IMR-90 (cell line): Measurements from ENCODE around the gene SSBP2. TPM values are rescaled to one million over a fixed set of nuclear protein-coding genes. Genes with fewer than 3 reads are reported as not detected.

Experiments used
- ATAC-seq: fragments of 200-7000 bp; cut with Tn5 transposase; 2 replicates; pipeline ENCODE4 v1.9.1; 2020; ENCODE audit warnings: low read depth, mild to moderate bottlenecking, moderate library complexity
- BruUV-seq: library from RNA; stranded (reverse); fragments of 400-500 nt; replicated peaks from 2 replicates; lab custom pipeline; 2021; lab: Mats Ljungman, UMichigan
- CTCF ChIA-PET: fragments of 300-600 bp; formaldehyde crosslinking; extraction: SDS; loops from one replicate; lab custom pipeline; 2021; ENCODE audit warnings: antibody characterized with exemption; lab: Yijun Ruan, JAX
- POLR2A ChIA-PET: fragments of 300-600 bp; sonication (Branson Sonifier 250); formaldehyde crosslinking; loops from one replicate; lab custom pipeline; 2022; ENCODE audit warnings: antibody characterized with exemption; ENCODE audit not compliant: unreplicated experiment; lab: Charles Lee
- DNase-seq: peaks from one replicate; pipeline ENCODE4 v3.0.0; 2013
- H2AFZ ChIP-seq: replicated peaks from 2 replicates; pipeline ENCODE3; 2013; ENCODE audit warnings: low read length, mild to moderate bottlenecking; ENCODE audit not compliant: poor library complexity
- H2AK5ac ChIP-seq: 2 replicates; pipeline ENCODE4 v1.6.1; 2013; ENCODE audit warnings: low read depth, low read length, inconsistent platforms
- H2AK9ac ChIP-seq: replicated peaks from 2 replicates; pipeline ENCODE3; 2013; ENCODE audit warnings: mild to moderate bottlenecking, low read depth, low read length, moderate library complexity; ENCODE audit not compliant: poor library complexity
- H2BK120ac ChIP-seq: 2 replicates; pipeline ENCODE4 v1.6.1; 2013; ENCODE audit warnings: low read depth, low read length, inconsistent platforms
- H2BK15ac ChIP-seq: 3 replicates; pipeline ENCODE4 v1.6.1; 2013; ENCODE audit warnings: low read depth, low read length, inconsistent platforms
- H2BK20ac ChIP-seq: 2 replicates; pipeline ENCODE4 v1.6.1; 2013; ENCODE audit warnings: low read depth, mild to moderate bottlenecking, inconsistent platforms, low read length, moderate library complexity
- H2BK5ac ChIP-seq: 2 replicates; pipeline ENCODE4 v1.6.1; 2013; ENCODE audit warnings: mild to moderate bottlenecking, low read depth, low read length, inconsistent platforms; ENCODE audit not compliant: poor library complexity, severe bottlenecking
- H3K14ac ChIP-seq: replicated peaks from 2 replicates; pipeline ENCODE4 v1.6.1; 2013; ENCODE audit warnings: low read depth, low read length, inconsistent platforms
- H3K18ac ChIP-seq: 2 replicates; pipeline ENCODE4 v1.6.1; 2013; ENCODE audit warnings: low read depth, low read length, control low read depth
- H3K23ac ChIP-seq: 2 replicates; pipeline ENCODE4 v1.6.1; 2013; ENCODE audit warnings: low read depth, low read length, inconsistent platforms
- H3K27ac ChIP-seq: 2 replicates; pipeline ENCODE4 v1.5.1; 2013; ENCODE audit warnings: mild to moderate bottlenecking, control low read depth, low read length; ENCODE audit not compliant: insufficient read depth
- H3K27me3 ChIP-seq: 2 replicates; pipeline ENCODE4 v1.6.1; 2013; ENCODE audit warnings: low read length; ENCODE audit not compliant: control insufficient read depth, insufficient read depth
- H3K36me3 ChIP-seq: 2 replicates; pipeline ENCODE4 v1.6.1; 2013; ENCODE audit warnings: low read length, mixed read lengths; ENCODE audit not compliant: control insufficient read depth, insufficient read depth
- H3K4ac ChIP-seq: 2 replicates; pipeline ENCODE4 v1.6.1; 2013; ENCODE audit warnings: low read depth, low read length, inconsistent platforms
- H3K4me1 ChIP-seq: 2 replicates; pipeline ENCODE4 v1.6.1; 2013; ENCODE audit warnings: low read length, mixed read lengths; ENCODE audit not compliant: control insufficient read depth, insufficient read depth
- H3K4me2 ChIP-seq: 2 replicates; pipeline ENCODE4 v1.6.1; 2013; ENCODE audit warnings: low read depth, mild to moderate bottlenecking, control low read depth, low read length, moderate library complexity
- H3K4me3 ChIP-seq: 2 replicates; pipeline ENCODE4 v1.5.1; 2013; ENCODE audit warnings: low read depth, mild to moderate bottlenecking, control low read depth, low read length, moderate library complexity; ENCODE audit not compliant: insufficient read depth
- H3K56ac ChIP-seq: 2 replicates; pipeline ENCODE4 v1.6.1; 2013; ENCODE audit warnings: low read length, inconsistent platforms; ENCODE audit not compliant: insufficient read depth; ENCODE audit errors: extremely low read depth
- H3K79me1 ChIP-seq, 2 experiments: 2 replicates each; pipeline ENCODE4 v1.6.1; 2013; ENCODE audit warnings: low read length in 2 of 2, inconsistent platforms in 1 of 2, low read depth in 1 of 2
- H3K9ac ChIP-seq: 2 replicates; pipeline ENCODE4 v1.6.1; 2013; ENCODE audit warnings: low read depth, low read length, control low read depth
- H3K9me1 ChIP-seq: 2 replicates; pipeline ENCODE4 v1.6.1; 2013; ENCODE audit warnings: low read length, inconsistent platforms; ENCODE audit not compliant: insufficient read depth
- H3K9me3 ChIP-seq: 2 replicates; pipeline ENCODE4 v1.6.1; 2013; ENCODE audit warnings: low read length; ENCODE audit not compliant: control insufficient read depth, insufficient read depth
- H4K20me1 ChIP-seq: 2 replicates; pipeline ENCODE4 v1.6.1; 2013; ENCODE audit warnings: low read length, inconsistent platforms; ENCODE audit not compliant: insufficient read depth
- H4K5ac ChIP-seq: 2 replicates; pipeline ENCODE4 v1.6.1; 2013; ENCODE audit warnings: mild to moderate bottlenecking, low read depth, low read length, control low read depth
- H4K8ac ChIP-seq, 2 experiments: 2 replicates each; pipeline ENCODE4 v1.6.1; 2013; ENCODE audit warnings: low read depth in 2 of 2, low read length in 2 of 2, control low read depth in 1 of 2, inconsistent platforms in 1 of 2
- H4K91ac ChIP-seq: 2 replicates; pipeline ENCODE4 v1.6.1; 2013; ENCODE audit warnings: low read depth, low read length, inconsistent platforms; ENCODE audit not compliant: insufficient read depth
- BHLHE40 ChIP-seq: fragments of 150-350 bp; IDR thresholded peaks from 2 replicates; pipeline ENCODE4 v1.6.1; 2016; ENCODE audit warnings: mild to moderate bottlenecking, low read depth, low read length
- CEBPB ChIP-seq: IDR thresholded peaks from 2 replicates; pipeline ENCODE4 v1.6.1; 2012; ENCODE audit warnings: low read depth, low read length, improper control_type of control experiment
- CHD1 ChIP-seq: IDR thresholded peaks from 2 replicates; pipeline ENCODE4 v1.6.1; 2012; ENCODE audit warnings: low read depth, low read length, improper control_type of control experiment
- CTCF ChIP-seq: conservative IDR thresholded peaks from 2 replicates; pipeline ENCODE4 v1.5.1; 2012; ENCODE audit warnings: mild to moderate bottlenecking, low read depth, low read length, improper control_type of control experiment
- ELK1 ChIP-seq: fragments of 150-350 bp; IDR thresholded peaks from 2 replicates; pipeline ENCODE4 v1.6.1; 2016; ENCODE audit warnings: low read depth, mild to moderate bottlenecking, low read length, moderate library complexity, borderline replicate concordance
- FOS ChIP-seq: fragments of 150-350 bp; IDR thresholded peaks from 2 replicates; pipeline ENCODE4 v1.6.1; 2016; ENCODE audit warnings: low read depth, low read length
- MAFK ChIP-seq: IDR thresholded peaks from 2 replicates; pipeline ENCODE4 v1.6.1; 2012; ENCODE audit warnings: low read depth, low read length, improper control_type of control experiment
- MAZ ChIP-seq: IDR thresholded peaks from 2 replicates; pipeline ENCODE4 v1.6.1; 2012; ENCODE audit warnings: low read depth, mild to moderate bottlenecking, low read length, improper control_type of control experiment, moderate library complexity, borderline replicate concordance
- MXI1 ChIP-seq: IDR thresholded peaks from 2 replicates; pipeline ENCODE4 v1.6.1; 2012; ENCODE audit warnings: low read depth, mild to moderate bottlenecking, low read length, moderate library complexity, borderline replicate concordance
- NFE2L2 ChIP-seq: fragments of 150-350 bp; IDR thresholded peaks from 2 replicates; pipeline ENCODE4 v1.6.1; 2016; ENCODE audit warnings: low read depth, mild to moderate bottlenecking, low read length
- POLR2A ChIP-seq: IDR thresholded peaks from 2 replicates; pipeline ENCODE4 v1.6.1; 2012; ENCODE audit warnings: mild to moderate bottlenecking, low read depth, low read length
- RAD21 ChIP-seq: IDR thresholded peaks from 2 replicates; pipeline ENCODE4 v1.6.1; 2012; ENCODE audit warnings: low read length, improper control_type of control experiment
- RCOR1 ChIP-seq: IDR thresholded peaks from 2 replicates; pipeline ENCODE4 v1.6.1; 2012; ENCODE audit warnings: mild to moderate bottlenecking, low read length, improper control_type of control experiment; ENCODE audit not compliant: insufficient replicate concordance
- RFX5 ChIP-seq: IDR thresholded peaks from 2 replicates; pipeline ENCODE4 v1.8.0; 2012; ENCODE audit warnings: low read depth, mild to moderate bottlenecking, low read length, moderate library complexity
- SMC3 ChIP-seq: fragments of 150-350 bp; IDR thresholded peaks from 2 replicates; pipeline ENCODE4 v1.6.1; 2016; ENCODE audit warnings: low read depth, mild to moderate bottlenecking, antibody characterized with exemption, low read length, moderate library complexity
- USF2 ChIP-seq: fragments of 150-350 bp; IDR thresholded peaks from 2 replicates; pipeline ENCODE4 v1.6.1; 2017; ENCODE audit warnings: mild to moderate bottlenecking, antibody characterized with exemption, low read length, low read depth
- WGBS, 2 experiments: methylation state at CpG; one replicate each; pipeline versions ENCODE4 v1.1.5 to v1.1.7; 2013; ENCODE audit warnings: missing lambda C conversion rate in 2 of 2; ENCODE audit not compliant: insufficient read length in 1 of 2; ENCODE audit errors: extremely low coverage in 2 of 2; 5-methylcytosine and 5-hydroxymethylcytosine counted together
- dilution Hi-C: fragments of 300-500 bp; cut with HindIII; formaldehyde crosslinking; loops from one replicate; pipeline ENCODE4 v1.14.3; 2018; ENCODE audit warnings: low sequenced_read_pairs; ENCODE audit not compliant: unreplicated experiment
- in situ Hi-C: fragments of 300-500 bp; cut with MboI; formaldehyde crosslinking; loops from 3 replicates; pipeline ENCODE4 v1.14.3; 2019; ENCODE audit warnings: low sequenced_read_pairs, inconsistent platforms, mixed read lengths
- intact Hi-C: fragments of 100-400 bp; cut with micrococcal nuclease; formaldehyde crosslinking; loops from 2 replicates; pipeline ENCODE4 v1.10.0; 2022
- polyA plus RNA-seq, 3 experiments: library from polyadenylated mRNA; depleted of rRNA; stranded (reverse); fragments of >200 nt; gene quantifications; 2 replicates each; pipeline ENCODE4 v1.2.3, GENCODE V29; 2012; ENCODE audit warnings: low replicate concordance in 1 of 3
- total RNA-seq: library from RNA; depleted of rRNA; stranded (reverse); fragments of >200 nt; gene quantifications from 2 replicates; pipeline ENCODE4 v1.2.3, GENCODE V29; 2012

Gene SSBP2
- total and polyA plus RNA-seq, 2 of the 4 experiments (the other 2 are of a cell fraction): 38.4 to 42.7 TPM

- Histone ChIP-seq H3K27me3 (no peaks in the 10 kb centered on the region), H3K4me2 (no peak overlapping the region), H2AFZ (no peak overlapping the region), H3K56ac (no peak overlapping the region), H3K79me1 (peaks cover 0 to 4% of the 10 kb centered on the region in 2 experiments; a peak in 1 of 4 replicates), H3K14ac (no peak overlapping the region), H3K9ac (no peak overlapping the region), H3K9me3 (no peaks in the 10 kb centered on the region), H3K4me1 (peaks cover 1% of the 10 kb centered on the region; the same call in 1 of the 2 replicates), H4K91ac (no peak overlapping the region), H2AK9ac (no peak overlapping the region), H2BK15ac (no peak overlapping the region), H2BK120ac (no peak overlapping the region), H2AK5ac (no peak overlapping the region), H2BK20ac (no peak overlapping the region), H3K4ac (no peak overlapping the region), H3K27ac (no peak overlapping the region), H3K18ac (no peak overlapping the region), H4K5ac (no peak overlapping the region), H3K36me3 (no peaks in the 10 kb centered on the region), H3K9me1 (no peaks in the 10 kb centered on the region; the same call in 1 of the 2 replicates), H3K23ac (no peak overlapping the region), H4K20me1 (no peaks in the 10 kb centered on the region), H3K4me3 (no peak overlapping the region), H2BK5ac (no peak overlapping the region), H4K8ac (no peak overlapping the region)
- dilution Hi-C loops (no loop called here), in situ Hi-C loops (no loop called here), intact Hi-C loops (no loop called here)
- WGBS, 2 experiments: no CpG with 5 or more reads among the region's 1 CpG
- BruUV-seq: no TSS peak
- ChIA-PET CTCF (no interaction called here), POLR2A (no interaction called here)
- no peak for ATAC-seq
- TF ChIP-seq MAFK (no peak), POLR2A (no peak), USF2 (no peak), RCOR1 (no peak), SMC3 (no peak), RFX5 (no peak), CHD1 (no peak), MAZ (no peak), MXI1 (no peak), FOS (no peak), CTCF (no peak), BHLHE40 (no peak), RAD21 (no peak), NFE2L2 (no peak), CEBPB (no peak), ELK1 (no peak)
- DNase-seq: no peak
Observed at GRCh38 chr5:81631621-81632020, 119.3 kb downstream of the SSBP2 start.
